GM12865 (cell line): ENCODE measurements around the gene WDCP.

Experiments
- DNase-seq: peaks from one replicate; pipeline ENCODE4 v3.0.0; 2010; ENCODE audit warnings: low read depth
- H3K4me3 ChIP-seq: 2 replicates; pipeline ENCODE4 v1.5.1; 2011; ENCODE audit warnings: mild to moderate bottlenecking, low read depth, low read length, control low read depth
- TF ChIP-seq, protein P1 (sequence below): IDR thresholded peaks from 2 replicates; pipeline ENCODE4 v1.5.1; 2011; ENCODE audit warnings: low read length, control low read depth, low read depth, inconsistent platforms; ENCODE audit not compliant: insufficient read depth; ENCODE audit errors: missing control alignments

WDCP gene

DNA sequence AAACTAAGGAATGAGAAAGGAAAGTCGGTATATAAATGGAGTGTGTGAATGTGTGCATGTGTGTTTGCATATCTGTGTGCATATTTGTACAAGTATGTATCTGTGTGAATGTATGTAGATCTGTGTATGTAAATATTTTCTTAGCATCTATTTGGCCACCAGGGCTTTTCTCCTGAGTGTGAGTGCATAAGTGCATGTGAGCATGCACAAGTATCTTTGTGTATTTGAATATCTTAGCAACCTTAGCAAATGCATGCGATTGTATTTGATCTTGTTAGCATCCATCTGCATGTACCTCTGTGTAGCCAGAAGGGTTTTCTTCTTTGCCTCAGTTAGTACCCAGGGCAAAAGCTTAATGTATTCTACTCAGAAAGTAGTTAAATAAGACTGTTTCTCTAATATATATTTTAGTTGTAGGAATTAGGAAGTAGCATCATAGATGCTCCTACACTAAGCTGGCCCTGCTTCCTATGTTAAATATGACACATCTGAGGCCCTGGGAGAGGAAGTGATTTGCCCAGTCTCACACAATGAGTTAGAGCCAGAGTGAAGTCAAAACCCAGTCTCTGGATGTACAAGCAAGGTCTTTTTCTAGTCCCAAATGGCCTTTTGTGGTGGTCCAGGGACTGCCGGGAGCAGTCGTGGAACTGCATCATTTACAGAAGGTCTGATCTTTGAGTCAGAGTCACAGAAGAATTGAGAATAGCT lies 11.5 kb upstream of the WDCP start:
- H3K4me3 ChIP-seq = no peak overlapping the region
- TF ChIP-seq, protein P1, sequence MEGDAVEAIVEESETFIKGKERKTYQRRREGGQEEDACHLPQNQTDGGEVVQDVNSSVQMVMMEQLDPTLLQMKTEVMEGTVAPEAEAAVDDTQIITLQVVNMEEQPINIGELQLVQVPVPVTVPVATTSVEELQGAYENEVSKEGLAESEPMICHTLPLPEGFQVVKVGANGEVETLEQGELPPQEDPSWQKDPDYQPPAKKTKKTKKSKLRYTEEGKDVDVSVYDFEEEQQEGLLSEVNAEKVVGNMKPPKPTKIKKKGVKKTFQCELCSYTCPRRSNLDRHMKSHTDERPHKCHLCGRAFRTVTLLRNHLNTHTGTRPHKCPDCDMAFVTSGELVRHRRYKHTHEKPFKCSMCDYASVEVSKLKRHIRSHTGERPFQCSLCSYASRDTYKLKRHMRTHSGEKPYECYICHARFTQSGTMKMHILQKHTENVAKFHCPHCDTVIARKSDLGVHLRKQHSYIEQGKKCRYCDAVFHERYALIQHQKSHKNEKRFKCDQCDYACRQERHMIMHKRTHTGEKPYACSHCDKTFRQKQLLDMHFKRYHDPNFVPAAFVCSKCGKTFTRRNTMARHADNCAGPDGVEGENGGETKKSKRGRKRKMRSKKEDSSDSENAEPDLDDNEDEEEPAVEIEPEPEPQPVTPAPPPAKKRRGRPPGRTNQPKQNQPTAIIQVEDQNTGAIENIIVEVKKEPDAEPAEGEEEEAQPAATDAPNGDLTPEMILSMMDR = no peak
- no peak for DNase-seq

GRCh38 chr2:24055750-24056149 lies 8.6 kb upstream of the WDCP start:
- TF ChIP-seq, protein P1 = no peak
- DNase-seq = no peak
- no peak overlapping the region for H3K4me3 ChIP-seq

DNA sequence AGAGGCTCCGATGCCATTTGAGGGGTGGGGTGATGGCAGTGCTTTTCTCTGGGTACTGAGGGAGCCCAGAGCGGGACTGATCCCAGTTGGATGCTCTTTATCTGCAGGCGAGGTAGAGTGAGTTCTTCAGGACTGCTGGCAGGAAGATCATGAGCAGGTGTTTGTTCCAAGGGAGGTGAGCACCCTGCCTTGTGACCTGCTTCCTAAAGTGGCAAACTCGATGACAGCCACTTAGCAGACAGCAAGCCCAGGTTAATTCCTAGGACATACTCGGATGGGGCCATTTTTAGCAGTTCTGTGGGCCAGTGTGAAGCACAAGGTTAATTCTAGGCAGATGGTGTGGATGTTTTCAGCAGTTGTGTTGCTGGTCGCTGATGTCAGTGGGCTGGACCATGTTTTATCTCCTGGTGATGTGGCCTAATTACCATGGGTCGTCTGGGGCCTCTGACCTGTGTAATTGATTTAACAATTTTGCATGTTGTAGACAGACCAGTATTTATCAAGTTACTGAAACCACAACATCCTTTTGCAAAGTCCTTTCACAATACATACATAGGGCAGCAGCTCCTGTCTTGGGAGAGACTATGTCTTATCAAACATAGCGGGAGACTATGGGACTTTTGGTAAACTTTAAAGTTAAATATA lies 7.3 kb upstream of the WDCP start:
- H3K4me3 ChIP-seq = no peak overlapping the region
- no peak for DNase-seq
- TF ChIP-seq, protein P1 = no peak

DNA sequence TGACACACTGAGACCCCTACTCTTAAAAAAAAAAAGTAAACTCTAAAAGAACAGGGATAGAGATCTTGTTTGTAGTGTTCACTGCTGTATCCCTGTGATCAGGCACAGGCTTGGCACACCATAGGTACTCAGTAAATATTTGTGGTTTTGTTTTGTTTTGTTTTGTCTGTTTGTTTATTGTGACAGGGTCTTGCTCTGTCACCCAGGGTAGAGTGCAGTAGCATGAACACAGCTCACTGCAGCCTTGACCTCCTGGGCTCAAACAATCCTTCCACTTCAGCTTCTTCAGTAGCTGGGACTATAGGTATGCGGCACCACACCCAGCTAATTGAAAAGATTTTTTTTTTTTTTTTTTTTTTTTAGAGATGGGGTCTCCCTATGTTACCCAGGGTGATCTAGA lies 5.8 kb upstream of the WDCP start:
- no peak overlapping the region for H3K4me3 ChIP-seq
- DNase-seq = no peak

GRCh38 chr2:24051833-24052232 lies 4.6 kb upstream of the WDCP start:
- H3K4me3 ChIP-seq = no peak overlapping the region
- TF ChIP-seq, protein P1 = no peak
- DNase-seq = no peak

More for the DNA sequence above, 5.8 kb upstream of the WDCP start:
- TF ChIP-seq, protein P1 = no peak

- DNase-seq = no peak
- TF ChIP-seq, protein P1 = no peak
- H3K4me3 ChIP-seq = peak overlapping the region; percentile 70
Observed at GRCh38 chr2:24050041-24050979, 3.1 kb upstream of the WDCP start.
